Heart right ventricle (tissue), 16 donors: ENCODE measurements around the gene XPR1. TPM values are rescaled to one million over a fixed set of nuclear protein-coding genes. Genes with fewer than 3 reads are reported as not detected.

Experiments
- ATAC-seq, 8 donors: fragments of 200-7000 bp; cut with Tn5 transposase; one replicate each; pipeline ENCODE4 v1.9.1; 2020; ENCODE audit warnings: mild to moderate bottlenecking in 8 of 8, moderate library complexity in 8 of 8, moderate number of reproducible peaks in 1 of 8
- DNase-seq, 2 donors: peaks; one replicate each; pipeline ENCODE4 v3.0.0-alpha.2; 2020
- H3K27ac ChIP-seq, 10 donors: fragments of 200-600 bp; sonication (generic) in 2 of 10; one replicate each; pipeline versions ENCODE4 v1.5.0 to v1.8.0; 2020 to 2022; ENCODE audit warnings: mild to moderate bottlenecking in 3 of 10
- H3K27me3 ChIP-seq, 7 donors: fragments of 200-600 bp; one replicate each; pipeline ENCODE4 v1.8.0; 2021 to 2022; ENCODE audit warnings: mild to moderate bottlenecking in 2 of 7
- H3K36me3 ChIP-seq, 9 donors: fragments of 200-600 bp; sonication (generic) in 1 of 9; one replicate each; pipeline versions ENCODE4 v1.5.0 to v1.8.0; 2020 to 2022; ENCODE audit warnings: mild to moderate bottlenecking in 2 of 9
- H3K4me1 ChIP-seq, 9 donors: fragments of 200-600 bp; sonication (generic) in 1 of 9; one replicate each; pipeline versions ENCODE4 v1.5.0 to v1.8.0; 2020 to 2022; ENCODE audit warnings: mild to moderate bottlenecking in 4 of 9
- H3K4me3 ChIP-seq, 10 donors: fragments of 200-600 bp; sonication (generic) in 2 of 10; one replicate each; pipeline versions ENCODE4 v1.5.0 to v1.8.0; 2020 to 2022; ENCODE audit warnings: mild to moderate bottlenecking in 7 of 10, moderate library complexity in 2 of 10
- H3K9me3 ChIP-seq, 11 donors: fragments of 200-600 bp in 10 of 11; sonication (generic) in 2 of 11; one replicate each; pipeline versions ENCODE4 v1.5.0 to v1.8.0; 2013 to 2022; ENCODE audit warnings: mild to moderate bottlenecking in 2 of 11, control low read depth in 1 of 11, moderate library complexity in 1 of 11
- WGBS, 2 donors: extraction: QIAGEN DNeasy Blood & Tissue Kit; methylation state at CpG; one replicate each; pipeline ENCODE4 v1.1.7; 2013; ENCODE audit warnings: inconsistent platforms in 1 of 2; 5-methylcytosine and 5-hydroxymethylcytosine counted together
- intact Hi-C, 10 donors: fragments of 100-400 bp; cut with DNase I; formaldehyde crosslinking; loops; one replicate each; pipeline versions ENCODE4 v1.11.1 to v1.14.2; 2022
- polyA plus RNA-seq, 2 donors: library from polyadenylated mRNA; stranded (reverse); fragments of 200-250 nt; gene quantifications; one replicate each; pipeline ENCODE4 v1.2.3, GENCODE V29; 2013
- total RNA-seq, 10 donors: library from RNA; stranded (reverse); fragmentation: NEBNext Ultra II Directional in 3 of 10; extraction: Animal tissue kit (Norgen Biotek cat#: 25700) in 3 of 10; gene quantifications; one replicate each; pipeline versions ENCODE4 v1.2.1 to v1.2.4, GENCODE V29; 2021 to 2023
- TF ChIP-seq, protein P1 (sequence below), 9 donors: fragments of 200-600 bp; sonication (generic) in 2 of 9; IDR thresholded peaks; one replicate each; pipeline versions ENCODE4 v1.5.0 to v1.8.0; 2021 to 2022; ENCODE audit warnings: antibody characterized with exemption in 9 of 9, mild to moderate bottlenecking in 5 of 9, moderate library complexity in 1 of 9
- donor health status: Arrhythmogenic right ventricular cardiomyopathy.
- donor health status: ischemic (EF 13 %, LVEDD 7.1; RV severe dilation, severe dysfunction).
- donor health status: healthy with polysubstance abuse.
- donor health status: DM: no; HTN: yes; CAD: no.
- donor health status: DM: no; HTN: no; CAD: no.
- donor health status: ischemic (EF 25% LVEDD 6.9; RV normal size, moderate dysfunction).
- donor health status: ischemic (EF 25% LVEDD 5.7; RV mildly dilated, moderate dysfunction).
- donor health status: healthy.
- donor health status: DM: yes; HTN: yes; CAD: no.
- donor health status: Ischemic cardiomyopathy.
- donor health status: ischemic (EF 35%, LVEDD 5.7; RV mildly dilated, moderate dysfunction).
- donor health status: nonischemic (EF 11% LVEDD 7.7; RV severe dilation, severe dysfunction).
- donor health status: DM: yes; HTN: yes; CAD: no.
- donor health status: PGD.
- donor health status: ischemic (EF 29% LVEDD 5.4; RV normal size, mild dysfunction).
- donor health status: nonischemic (EF 23%, LVEDD 6.1; RV moderate dilation, normal function).

The XPR1 gene
- total and polyA plus RNA-seq, 12 donors = 18.3 to 142 (median 70.0) TPM

DNA sequence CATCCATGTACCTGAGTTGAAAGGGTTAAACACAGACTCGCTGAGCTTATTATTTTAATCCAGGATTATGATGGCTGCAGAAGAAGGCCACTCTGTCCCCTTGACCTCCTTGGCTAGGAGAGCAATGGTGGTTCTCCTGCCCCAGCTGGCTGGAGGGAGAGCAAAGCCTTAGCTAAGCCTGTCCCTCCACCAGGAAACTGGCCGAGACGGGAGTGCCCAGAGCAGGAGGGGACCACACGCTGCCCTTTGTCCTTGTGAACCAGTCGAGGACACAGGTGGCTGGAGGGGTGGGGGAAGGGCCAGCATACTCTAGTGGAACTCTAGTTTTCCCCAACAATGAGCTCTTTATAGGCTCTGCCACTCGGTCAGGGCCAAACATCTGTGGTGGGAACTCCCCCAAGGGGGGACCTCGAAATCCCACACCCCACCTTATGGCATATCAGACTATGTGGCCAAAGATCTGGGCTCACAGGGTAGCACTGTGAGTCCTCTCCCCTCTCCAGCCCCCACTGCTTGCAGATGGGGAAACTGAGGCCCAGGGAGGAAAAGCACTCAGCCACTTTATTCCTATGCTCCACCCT lies 293.7 kb downstream of the XPR1 start:
- 31 to 37% methylated on average over 7 of the region's 7 CpGs for WGBS, 2 donors
- Histone ChIP-seq H3K4me3 (no peak overlapping the region), H3K27ac (peak overlapping the region in 9 of 10 donors; percentile 59 to 83 (median 78)), H3K4me1 (peaks cover 23 to 46% (median 39%) of the 10 kb centered on the region in 9 donors), H3K9me3 (no peaks in the 10 kb centered on the region), H3K36me3 (peaks cover 0 to 10% (median 0%) of the 10 kb centered on the region in 9 donors), H3K27me3 (no peaks in the 10 kb centered on the region)
- DNase-seq (peak in 1 of 2 donors; percentile 17), ATAC-seq (peak in 1 of 8 donors; percentile 4)
- intact Hi-C loops = no loop called here
- TF ChIP-seq, protein P1, sequence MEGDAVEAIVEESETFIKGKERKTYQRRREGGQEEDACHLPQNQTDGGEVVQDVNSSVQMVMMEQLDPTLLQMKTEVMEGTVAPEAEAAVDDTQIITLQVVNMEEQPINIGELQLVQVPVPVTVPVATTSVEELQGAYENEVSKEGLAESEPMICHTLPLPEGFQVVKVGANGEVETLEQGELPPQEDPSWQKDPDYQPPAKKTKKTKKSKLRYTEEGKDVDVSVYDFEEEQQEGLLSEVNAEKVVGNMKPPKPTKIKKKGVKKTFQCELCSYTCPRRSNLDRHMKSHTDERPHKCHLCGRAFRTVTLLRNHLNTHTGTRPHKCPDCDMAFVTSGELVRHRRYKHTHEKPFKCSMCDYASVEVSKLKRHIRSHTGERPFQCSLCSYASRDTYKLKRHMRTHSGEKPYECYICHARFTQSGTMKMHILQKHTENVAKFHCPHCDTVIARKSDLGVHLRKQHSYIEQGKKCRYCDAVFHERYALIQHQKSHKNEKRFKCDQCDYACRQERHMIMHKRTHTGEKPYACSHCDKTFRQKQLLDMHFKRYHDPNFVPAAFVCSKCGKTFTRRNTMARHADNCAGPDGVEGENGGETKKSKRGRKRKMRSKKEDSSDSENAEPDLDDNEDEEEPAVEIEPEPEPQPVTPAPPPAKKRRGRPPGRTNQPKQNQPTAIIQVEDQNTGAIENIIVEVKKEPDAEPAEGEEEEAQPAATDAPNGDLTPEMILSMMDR (IDR thresholded peaks at IDR 0.05) = no peak

DNA sequence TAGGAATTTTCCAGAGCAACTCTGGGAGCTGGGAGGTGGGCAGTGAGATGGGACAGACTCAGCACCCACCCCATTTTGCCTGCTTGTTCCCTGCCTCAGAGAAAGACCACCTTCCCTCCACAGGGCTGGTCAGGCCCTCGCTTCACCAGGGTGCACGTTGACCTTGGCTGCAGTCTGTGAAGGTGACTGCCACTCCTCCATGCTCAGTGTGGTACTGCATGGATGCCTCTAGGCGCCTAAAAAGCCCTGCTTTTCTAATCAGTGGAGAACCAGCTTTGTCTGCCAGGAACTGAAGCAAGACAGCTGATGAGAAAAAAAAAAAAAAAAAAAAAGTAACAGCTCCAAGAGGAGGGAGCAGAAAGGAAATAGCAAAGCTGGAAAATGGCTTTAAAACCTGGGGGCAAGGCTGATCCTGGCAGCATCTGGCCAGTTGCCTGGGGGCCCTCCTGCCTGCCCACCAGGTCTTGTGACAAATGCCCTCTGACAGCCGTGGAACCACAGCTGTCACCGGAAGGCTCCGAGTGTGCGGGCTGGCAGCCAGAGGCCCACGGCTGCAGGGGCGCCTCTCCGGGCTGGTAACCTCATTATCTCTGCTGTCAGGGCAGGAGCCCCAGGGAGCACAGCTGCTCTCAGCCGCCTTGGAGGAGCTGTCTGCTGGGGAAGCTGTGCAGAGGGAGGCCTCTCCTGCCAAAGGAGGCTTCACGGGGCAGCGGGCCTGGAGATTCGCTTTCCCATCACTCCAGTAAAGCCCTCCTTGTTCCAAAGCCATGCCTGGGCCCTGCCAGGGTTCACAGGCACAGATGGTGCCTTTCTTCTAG lies 294.6 kb downstream of the XPR1 start:
- intact Hi-C loops = no loop called here
- Histone ChIP-seq H3K27me3 (no peaks in the 10 kb centered on the region), H3K4me1 (peaks cover 23 to 46% (median 39%) of the 10 kb centered on the region in 9 donors), H3K4me3 (peak overlapping the region in 4 of 10 donors; percentile 5 to 22 (median 16)), H3K27ac (peak overlapping the region; percentile 22 to 83 (median 78)), H3K9me3 (no peaks in the 10 kb centered on the region), H3K36me3 (peaks cover 0 to 11% (median 0%) of the 10 kb centered on the region in 9 donors)
- DNase-seq = peak; percentile 62 to 75
- ATAC-seq = peak; percentile 63 to 83 (median 76)
- TF ChIP-seq, protein P1 (IDR thresholded peaks at IDR 0.05) = no peak
- WGBS, 2 donors = 4 to 8% methylated on average over 14 of the region's 14 CpGs

DNA sequence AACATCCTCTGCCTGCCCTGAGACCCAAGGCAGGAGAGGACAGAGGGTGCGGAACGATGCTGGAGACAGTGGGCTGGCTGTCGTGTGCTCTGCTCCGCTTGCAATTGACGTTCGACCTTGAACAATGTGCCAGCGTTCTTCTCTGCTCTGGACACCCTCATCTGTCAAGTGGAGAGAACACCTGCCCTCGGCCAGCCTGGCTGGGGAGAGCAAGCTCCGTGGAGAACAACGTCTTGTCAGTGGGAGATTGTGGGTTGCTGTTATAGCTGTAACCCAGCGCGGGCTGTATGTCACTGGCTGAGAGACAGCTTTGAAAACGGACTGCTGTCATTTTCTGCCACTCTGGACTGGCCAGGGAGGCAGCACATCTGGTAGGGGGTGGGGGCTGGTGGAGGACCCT lies 295.5 kb downstream of the XPR1 start:
- WGBS, 2 donors = 28 to 46% methylated on average over 13 of the region's 13 CpGs
- Histone ChIP-seq H3K27me3 (no peaks in the 10 kb centered on the region), H3K4me3 (no peak overlapping the region), H3K27ac (peak overlapping the region in 8 of 10 donors; percentile 59 to 83 (median 80)), H3K9me3 (no peaks in the 10 kb centered on the region), H3K36me3 (peaks cover 0 to 10% (median 0%) of the 10 kb centered on the region in 9 donors), H3K4me1 (peaks cover 23 to 46% (median 39%) of the 10 kb centered on the region in 9 donors)
- intact Hi-C loops = no loop called here
- ATAC-seq = peak; percentile 45 to 87 (median 76)
- TF ChIP-seq, protein P1 (IDR thresholded peaks at IDR 0.05) = no peak
- DNase-seq = peak; percentile 57 to 66

- TF ChIP-seq, protein P1 (IDR thresholded peaks at IDR 0.05) = no peak
- Histone ChIP-seq H3K9me3 (no peaks in the 10 kb centered on the region), H3K27ac (peak overlapping the region in 8 of 10 donors; percentile 32 to 83 (median 80)), H3K36me3 (peaks cover 0 to 10% (median 0%) of the 10 kb centered on the region in 9 donors), H3K27me3 (no peaks in the 10 kb centered on the region), H3K4me1 (peaks cover 23 to 46% (median 39%) of the 10 kb centered on the region in 9 donors), H3K4me3 (no peak overlapping the region)
- intact Hi-C loops = no loop called here
- ATAC-seq = peak in 5 of 8 donors; percentile 21 to 32 (median 27)
- 57 to 61% methylated on average over 3 to 4 of the region's 4 CpGs for WGBS, 2 donors
- no peak for DNase-seq
Measured at GRCh38 chr1:180927841-180928240, 296.0 kb downstream of the XPR1 start.
